Panc1 (cell line): Measurements from ENCODE around the gene ITPR2. TPM values are rescaled to one million over a fixed set of nuclear protein-coding genes. Genes with fewer than 3 reads are reported as not detected.

Source experiments
- ATAC-seq: fragments of 200-7000 bp; cut with Tn5 transposase; 2 replicates; pipeline ENCODE4 v1.9.1; 2020; ENCODE audit warnings: mild to moderate bottlenecking, moderate library complexity
- BruUV-seq: library from RNA; stranded (reverse); fragments of 400-500 nt; replicated peaks from 2 replicates; lab custom pipeline; 2021; lab: Mats Ljungman, UMichigan
- CTCF ChIA-PET: fragments of 300-600 bp; sonication (Branson Sonifier 250); formaldehyde crosslinking; loops from one replicate; lab custom pipeline; 2022; ENCODE audit warnings: antibody characterized with exemption; lab: Charles Lee
- POLR2A ChIA-PET: fragments of 300-600 bp; sonication (Branson Sonifier 250); formaldehyde crosslinking; loops from one replicate; lab custom pipeline; 2022; ENCODE audit warnings: antibody characterized with exemption; lab: Charles Lee
- DNase-seq: peaks from one replicate; pipeline ENCODE4 v3.0.0-alpha.2; 2010; ENCODE audit warnings: low read depth, low spot score
- H3K27ac ChIP-seq: 2 replicates; pipeline ENCODE4 v1.5.1; 2011; ENCODE audit warnings: mild to moderate bottlenecking, low read length, inconsistent platforms
- H3K27me3 ChIP-seq: fragments of 200-500 bp; sonication (Bioruptor generic); 2 replicates; pipeline ENCODE4 v1.6.0; 2014; ENCODE audit warnings: low read length, inconsistent platforms; ENCODE audit not compliant: control insufficient read depth, insufficient read depth
- H3K36me3 ChIP-seq: fragments of 200-500 bp; sonication (Bioruptor generic); 2 replicates; pipeline ENCODE4 v1.5.1; 2014; ENCODE audit warnings: inconsistent platforms, mild to moderate bottlenecking, low read length, moderate library complexity; ENCODE audit not compliant: control insufficient read depth, insufficient read depth
- H3K4me1 ChIP-seq: 2 replicates; pipeline ENCODE4 v1.5.1; 2011; ENCODE audit warnings: inconsistent platforms, mild to moderate bottlenecking, low read length, moderate library complexity; ENCODE audit not compliant: control insufficient read depth, insufficient read depth
- H3K4me3 ChIP-seq, 2 experiments: 2 replicates each; pipeline ENCODE4 v1.5.1; 2011 to 2012; ENCODE audit warnings: low read depth in 2 of 2, low read length in 2 of 2, mild to moderate bottlenecking in 2 of 2, inconsistent platforms in 1 of 2, moderate library complexity in 1 of 2
- H3K9me3 ChIP-seq: fragments of 200-500 bp; sonication (Bioruptor generic); 2 replicates; pipeline ENCODE4 v1.5.1; 2014; ENCODE audit warnings: low read depth, mild to moderate bottlenecking, inconsistent platforms, low read length, moderate library complexity; ENCODE audit not compliant: control insufficient read depth, insufficient read depth
- POLR2AphosphoS5 ChIP-seq: IDR thresholded peaks from 2 replicates; pipeline ENCODE4 v1.6.1; 2012; ENCODE audit warnings: mild to moderate bottlenecking, low read depth, low read length, moderate library complexity
- SIN3A ChIP-seq: IDR thresholded peaks from 2 replicates; pipeline ENCODE4 v1.6.1; 2012; ENCODE audit warnings: low read depth, mild to moderate bottlenecking, low read length, moderate library complexity, borderline replicate concordance; ENCODE audit not compliant: insufficient read depth
- TCF7L2 ChIP-seq: IDR thresholded peaks from 2 replicates; pipeline ENCODE4 v1.6.1; 2011; ENCODE audit warnings: mild to moderate bottlenecking, low read depth, low read length, inconsistent platforms
- in situ Hi-C: cut with HindIII; loops from 2 replicates; pipeline ENCODE4 v1.10.0; 2016; ENCODE audit warnings: low sequenced_read_pairs, low pct_unique_long_range_greater_than_20kb
- intact Hi-C: fragments of 100-400 bp; cut with micrococcal nuclease; formaldehyde crosslinking; loops from one replicate; pipeline ENCODE4 v1.10.0; 2022; ENCODE audit not compliant: unreplicated experiment
- total RNA-seq: library from RNA; stranded (reverse); gene quantifications from one replicate; pipeline ENCODE4 v1.2.1, GENCODE V29; 2021; ENCODE audit not compliant: unreplicated experiment
- TF ChIP-seq, protein P1 (sequence below), 2 experiments: IDR thresholded peaks; 2 replicates each; pipeline ENCODE4 v1.6.1; 2011 to 2012; ENCODE audit warnings: low read depth in 2 of 2, control low read depth in 1 of 2, low read length in 1 of 2, mild to moderate bottlenecking in 1 of 2, moderate library complexity in 1 of 2; ENCODE audit not compliant: insufficient read depth in 1 of 2
- TF ChIP-seq, protein P2 (sequence below): fragments of 450-650 bp; IDR thresholded peaks from 2 replicates; pipeline ENCODE4 v1.5.1; 2017; ENCODE audit warnings: mild to moderate bottlenecking

The ITPR2 gene
- total RNA-seq, 1 experiment from 2014 or later, result 41.8 TPM

DNA sequence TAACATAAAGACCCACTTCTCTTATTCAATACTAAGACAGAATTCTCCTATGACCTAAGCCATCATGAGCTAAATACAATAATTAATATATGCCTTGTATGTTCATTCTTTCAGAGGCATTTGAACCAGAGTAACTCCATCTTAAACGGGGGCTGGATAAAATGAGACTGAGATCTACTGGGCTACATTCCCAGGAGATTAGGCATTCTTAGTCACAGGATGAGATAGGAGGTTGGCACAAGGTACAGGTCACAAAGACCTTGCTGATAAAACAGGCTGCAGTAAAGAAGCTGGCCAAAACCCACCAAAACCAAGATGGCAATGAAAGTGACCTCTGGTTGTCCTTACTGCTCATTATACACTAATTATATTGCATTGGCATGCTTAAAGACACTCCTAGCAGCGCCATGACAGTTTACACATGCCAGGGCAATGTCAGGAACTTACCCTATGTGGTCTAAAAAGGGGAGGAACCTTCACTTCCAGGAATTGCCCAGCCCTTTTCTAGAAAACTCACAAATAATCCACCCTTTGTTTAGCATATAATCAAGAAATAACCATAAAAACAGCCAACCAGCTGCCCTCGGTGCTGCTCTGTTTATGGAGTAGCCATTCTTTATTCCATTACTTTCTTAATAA lies 376.9 kb downstream of the ITPR2 start:
- BruUV-seq, result no TSS peak
- Histone ChIP-seq H3K27me3 (no peaks in the 10 kb centered on the region), H3K9me3 (no peaks in the 10 kb centered on the region), H3K27ac (no peak overlapping the region), H3K36me3 (no peaks in the 10 kb centered on the region), H3K4me1 (no peaks in the 10 kb centered on the region), H3K4me3 (no peak overlapping the region)
- ChIA-PET CTCF (no interaction called here), POLR2A (no interaction called here)
- no peak for DNase-seq
- no peak for ATAC-seq
- intact Hi-C loops, result no loop called here
- in situ Hi-C loops, result no loop called here
- TF ChIP-seq SIN3A, result no peak
- TF ChIP-seq POLR2AphosphoS5, result no peak
- TF ChIP-seq, protein P1, sequence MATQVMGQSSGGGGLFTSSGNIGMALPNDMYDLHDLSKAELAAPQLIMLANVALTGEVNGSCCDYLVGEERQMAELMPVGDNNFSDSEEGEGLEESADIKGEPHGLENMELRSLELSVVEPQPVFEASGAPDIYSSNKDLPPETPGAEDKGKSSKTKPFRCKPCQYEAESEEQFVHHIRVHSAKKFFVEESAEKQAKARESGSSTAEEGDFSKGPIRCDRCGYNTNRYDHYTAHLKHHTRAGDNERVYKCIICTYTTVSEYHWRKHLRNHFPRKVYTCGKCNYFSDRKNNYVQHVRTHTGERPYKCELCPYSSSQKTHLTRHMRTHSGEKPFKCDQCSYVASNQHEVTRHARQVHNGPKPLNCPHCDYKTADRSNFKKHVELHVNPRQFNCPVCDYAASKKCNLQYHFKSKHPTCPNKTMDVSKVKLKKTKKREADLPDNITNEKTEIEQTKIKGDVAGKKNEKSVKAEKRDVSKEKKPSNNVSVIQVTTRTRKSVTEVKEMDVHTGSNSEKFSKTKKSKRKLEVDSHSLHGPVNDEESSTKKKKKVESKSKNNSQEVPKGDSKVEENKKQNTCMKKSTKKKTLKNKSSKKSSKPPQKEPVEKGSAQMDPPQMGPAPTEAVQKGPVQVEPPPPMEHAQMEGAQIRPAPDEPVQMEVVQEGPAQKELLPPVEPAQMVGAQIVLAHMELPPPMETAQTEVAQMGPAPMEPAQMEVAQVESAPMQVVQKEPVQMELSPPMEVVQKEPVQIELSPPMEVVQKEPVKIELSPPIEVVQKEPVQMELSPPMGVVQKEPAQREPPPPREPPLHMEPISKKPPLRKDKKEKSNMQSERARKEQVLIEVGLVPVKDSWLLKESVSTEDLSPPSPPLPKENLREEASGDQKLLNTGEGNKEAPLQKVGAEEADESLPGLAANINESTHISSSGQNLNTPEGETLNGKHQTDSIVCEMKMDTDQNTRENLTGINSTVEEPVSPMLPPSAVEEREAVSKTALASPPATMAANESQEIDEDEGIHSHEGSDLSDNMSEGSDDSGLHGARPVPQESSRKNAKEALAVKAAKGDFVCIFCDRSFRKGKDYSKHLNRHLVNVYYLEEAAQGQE (IDR thresholded peaks at IDR 0.05; ENCODE audit: insufficient read depth in 1 of 2, low read depth in 2 of 2, low read length in 1 of 2), result no peak
- TF ChIP-seq, protein P2, sequence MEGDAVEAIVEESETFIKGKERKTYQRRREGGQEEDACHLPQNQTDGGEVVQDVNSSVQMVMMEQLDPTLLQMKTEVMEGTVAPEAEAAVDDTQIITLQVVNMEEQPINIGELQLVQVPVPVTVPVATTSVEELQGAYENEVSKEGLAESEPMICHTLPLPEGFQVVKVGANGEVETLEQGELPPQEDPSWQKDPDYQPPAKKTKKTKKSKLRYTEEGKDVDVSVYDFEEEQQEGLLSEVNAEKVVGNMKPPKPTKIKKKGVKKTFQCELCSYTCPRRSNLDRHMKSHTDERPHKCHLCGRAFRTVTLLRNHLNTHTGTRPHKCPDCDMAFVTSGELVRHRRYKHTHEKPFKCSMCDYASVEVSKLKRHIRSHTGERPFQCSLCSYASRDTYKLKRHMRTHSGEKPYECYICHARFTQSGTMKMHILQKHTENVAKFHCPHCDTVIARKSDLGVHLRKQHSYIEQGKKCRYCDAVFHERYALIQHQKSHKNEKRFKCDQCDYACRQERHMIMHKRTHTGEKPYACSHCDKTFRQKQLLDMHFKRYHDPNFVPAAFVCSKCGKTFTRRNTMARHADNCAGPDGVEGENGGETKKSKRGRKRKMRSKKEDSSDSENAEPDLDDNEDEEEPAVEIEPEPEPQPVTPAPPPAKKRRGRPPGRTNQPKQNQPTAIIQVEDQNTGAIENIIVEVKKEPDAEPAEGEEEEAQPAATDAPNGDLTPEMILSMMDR, result no peak
- TF ChIP-seq TCF7L2, result no peak

DNA sequence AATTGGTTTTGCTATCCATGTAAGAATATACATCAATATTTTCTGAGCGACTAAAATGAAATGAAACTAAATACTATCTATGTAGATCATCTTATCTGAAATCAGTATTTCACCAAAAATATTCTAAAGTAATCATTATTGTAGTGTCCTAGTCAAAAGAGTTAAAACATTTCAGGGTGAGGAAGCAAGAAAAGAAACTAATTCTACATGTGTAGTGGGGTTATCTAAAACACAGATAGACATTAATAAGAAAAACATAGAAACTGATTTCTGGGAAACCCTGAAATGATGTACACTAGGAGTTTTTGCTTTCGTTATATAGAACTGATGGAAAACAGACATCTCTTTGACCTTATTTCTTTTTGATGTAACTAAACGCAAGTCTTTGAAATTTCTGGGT lies 379.7 kb downstream of the ITPR2 start:
- no peak overlapping the region for H3K4me3 ChIP-seq
- no TSS peak for BruUV-seq
- no peaks in the 10 kb centered on the region for H3K4me1 ChIP-seq
- TF ChIP-seq, protein P1 (IDR thresholded peaks at IDR 0.05; ENCODE audit: insufficient read depth in 1 of 2, low read depth in 2 of 2, low read length in 1 of 2), result no peak
- TF ChIP-seq TCF7L2, result no peak
- TF ChIP-seq, protein P2, result no peak
- TF ChIP-seq POLR2AphosphoS5, result no peak
- no peak for TF ChIP-seq SIN3A
- in situ Hi-C loops, result no loop called here
- DNase-seq (no peak), ATAC-seq (no peak)
- no peaks in the 10 kb centered on the region for H3K27me3 ChIP-seq
- no peak overlapping the region for H3K27ac ChIP-seq
- H3K9me3 ChIP-seq, result no peaks in the 10 kb centered on the region
- no peaks in the 10 kb centered on the region for H3K36me3 ChIP-seq
- CTCF ChIA-PET, result no interaction called here
- intact Hi-C loops, result no loop called here
- POLR2A ChIA-PET, result no interaction called here
